GM19239 (cell line): ENCODE measurements around the gene FAM181A.

Experiments used
- DNase-seq: peaks from one replicate; pipeline ENCODE4 v3.0.0; 2011; ENCODE audit warnings: low spot score; ENCODE audit not compliant: insufficient read length
- FAIRE-seq: peaks from 2 replicates; lab custom pipeline; 2011; peaks lifted over from hg19 to GRCh38; lab: Jason Lieb, UNC

Gene FAM181A

DNA sequence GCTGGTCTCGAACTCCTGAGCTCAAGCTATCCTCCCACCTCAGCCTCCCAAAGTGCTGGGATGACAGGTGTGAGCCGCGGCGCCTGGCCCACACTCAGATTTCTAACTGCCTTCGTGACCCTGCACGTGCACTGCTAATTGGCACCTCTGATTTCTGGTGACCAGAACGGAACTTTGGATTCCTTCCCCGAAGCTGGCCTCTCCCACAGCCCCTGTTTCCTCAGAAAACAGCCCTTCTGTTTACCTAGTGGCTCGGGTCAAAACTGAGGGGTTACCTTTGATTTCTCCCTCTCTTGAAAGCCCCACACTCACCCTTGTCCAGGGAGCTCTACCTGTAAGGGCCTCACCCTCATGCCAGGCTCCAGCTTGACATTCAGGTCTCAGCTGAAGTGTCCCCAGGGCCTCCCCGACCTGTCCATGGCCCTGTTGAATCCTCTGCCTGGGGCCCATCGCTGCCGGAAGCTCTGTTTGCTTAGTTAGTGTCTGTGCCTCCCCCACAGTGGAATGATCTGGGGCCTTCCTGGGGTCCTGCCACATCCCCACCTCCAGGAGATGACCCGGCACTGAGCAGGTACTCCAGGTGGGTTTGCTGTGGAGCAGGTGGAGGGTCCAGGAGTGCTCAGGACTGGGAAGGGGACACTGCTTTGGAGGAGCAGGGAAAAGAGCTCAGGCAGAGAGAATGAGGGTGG, 24.4 kb upstream of the FAM181A start:
- DNase-seq (no peak), FAIRE-seq (no peak)

DNA sequence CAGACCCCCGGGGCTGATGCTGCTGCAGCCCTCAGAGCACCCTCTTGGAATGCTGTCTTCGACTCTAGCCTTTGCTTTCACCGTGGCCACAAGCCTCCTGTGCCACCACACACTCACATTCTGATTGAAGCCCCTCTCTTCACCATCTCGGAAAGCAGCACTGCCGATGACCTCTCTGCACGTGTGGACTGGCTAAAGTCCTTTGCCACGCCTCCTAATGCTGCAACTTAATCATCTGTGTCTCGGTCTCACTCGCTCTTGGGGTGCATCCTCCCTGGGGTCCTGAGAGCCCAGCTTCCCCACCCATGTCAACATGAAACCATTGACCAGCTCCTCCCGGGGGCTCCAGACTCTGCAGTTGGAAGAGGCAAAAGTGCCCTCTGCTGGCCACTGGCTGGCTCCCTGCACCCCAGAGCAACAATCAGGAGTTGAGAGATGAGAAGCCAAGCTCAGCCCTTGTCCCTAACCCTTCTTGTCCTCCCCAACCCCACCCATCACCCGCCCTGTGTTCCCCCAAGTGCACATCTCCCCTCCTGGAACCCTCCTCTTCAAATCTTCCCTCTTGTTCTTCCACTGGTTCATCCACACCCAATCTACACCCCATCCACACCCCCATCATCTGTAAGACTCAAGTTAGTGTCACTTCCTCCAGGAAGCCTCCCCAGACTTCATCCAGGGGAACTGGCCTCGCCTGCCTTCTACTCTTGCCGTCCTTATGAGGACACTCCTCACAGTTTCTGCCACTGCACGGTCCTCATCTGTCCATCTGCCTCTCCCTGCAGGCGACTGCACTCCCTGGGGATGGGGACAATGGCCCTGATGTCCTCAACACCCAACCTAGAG, 23.6 kb upstream of the FAM181A start:
- DNase-seq (no peak), FAIRE-seq (no peak)

DNA sequence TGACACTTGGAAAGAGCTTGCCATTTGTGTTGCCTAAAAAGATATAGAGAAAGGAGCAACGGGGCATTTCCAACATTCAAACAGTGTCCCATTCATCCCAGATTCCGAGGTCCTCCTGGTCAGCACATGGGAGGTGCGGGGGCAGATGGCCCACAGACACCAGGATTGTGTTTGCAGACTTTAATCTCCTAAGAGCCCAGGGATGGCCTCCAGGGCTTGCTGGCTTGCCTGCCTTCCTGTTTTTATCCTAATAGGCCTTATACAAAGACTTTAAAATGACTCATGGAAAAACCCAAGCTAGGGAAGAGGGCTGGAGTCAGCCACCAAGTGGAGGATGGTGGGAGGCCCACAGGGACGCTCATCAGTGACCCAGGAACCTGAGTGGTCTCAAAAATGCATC, 21.5 kb upstream of the FAM181A start:
- FAIRE-seq (no peak), DNase-seq (no peak)

DNA sequence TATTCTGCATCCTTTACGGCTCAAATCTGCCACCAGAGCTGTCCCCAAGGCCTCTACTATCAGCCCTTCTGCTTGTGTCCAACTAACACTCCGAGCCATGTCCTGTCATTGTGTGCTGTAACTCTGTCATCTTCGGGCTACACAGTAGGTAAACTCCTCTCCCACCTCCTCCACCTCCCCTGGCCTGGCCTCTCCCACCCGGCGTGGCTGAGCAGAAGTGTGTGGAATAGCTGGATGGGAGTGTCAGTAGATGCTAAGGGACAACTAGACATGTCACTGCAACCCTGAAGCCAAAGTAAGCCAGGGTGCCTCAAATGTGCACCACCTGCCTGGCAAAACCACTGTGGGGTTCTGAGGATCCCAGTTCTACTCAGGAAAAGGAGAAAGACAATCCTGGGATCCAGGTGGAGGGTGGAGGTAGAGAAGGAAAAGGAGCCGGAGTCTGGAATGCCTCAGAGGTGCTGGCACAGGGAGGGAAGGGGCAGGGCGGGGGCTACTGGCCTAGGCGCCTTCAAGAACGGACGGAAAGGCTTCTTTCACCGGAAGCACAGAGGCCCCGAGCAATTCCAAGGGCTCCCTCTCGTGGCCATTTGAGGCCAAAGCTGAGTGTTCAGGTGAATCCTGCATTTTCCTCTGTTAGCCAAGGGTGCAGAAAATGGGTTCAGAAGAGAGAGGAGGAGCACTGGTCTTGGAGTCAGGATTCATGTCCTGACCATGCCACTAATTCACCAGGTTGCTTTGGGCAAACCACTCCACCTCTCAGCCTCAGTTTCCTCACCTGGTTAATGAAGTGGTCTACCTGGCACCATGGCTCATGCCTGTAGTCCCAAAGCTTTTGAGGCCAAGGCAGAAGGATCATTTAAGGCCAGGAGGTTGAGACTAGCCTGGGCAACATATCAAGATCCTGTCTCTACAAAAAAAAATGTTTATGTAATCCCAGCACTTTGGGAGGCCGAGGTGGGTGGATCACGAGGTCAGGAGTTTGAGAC, 20.5 kb upstream of the FAM181A start:
- FAIRE-seq, result peak; percentile 82
- DNase-seq, result peak; percentile 84

DNA sequence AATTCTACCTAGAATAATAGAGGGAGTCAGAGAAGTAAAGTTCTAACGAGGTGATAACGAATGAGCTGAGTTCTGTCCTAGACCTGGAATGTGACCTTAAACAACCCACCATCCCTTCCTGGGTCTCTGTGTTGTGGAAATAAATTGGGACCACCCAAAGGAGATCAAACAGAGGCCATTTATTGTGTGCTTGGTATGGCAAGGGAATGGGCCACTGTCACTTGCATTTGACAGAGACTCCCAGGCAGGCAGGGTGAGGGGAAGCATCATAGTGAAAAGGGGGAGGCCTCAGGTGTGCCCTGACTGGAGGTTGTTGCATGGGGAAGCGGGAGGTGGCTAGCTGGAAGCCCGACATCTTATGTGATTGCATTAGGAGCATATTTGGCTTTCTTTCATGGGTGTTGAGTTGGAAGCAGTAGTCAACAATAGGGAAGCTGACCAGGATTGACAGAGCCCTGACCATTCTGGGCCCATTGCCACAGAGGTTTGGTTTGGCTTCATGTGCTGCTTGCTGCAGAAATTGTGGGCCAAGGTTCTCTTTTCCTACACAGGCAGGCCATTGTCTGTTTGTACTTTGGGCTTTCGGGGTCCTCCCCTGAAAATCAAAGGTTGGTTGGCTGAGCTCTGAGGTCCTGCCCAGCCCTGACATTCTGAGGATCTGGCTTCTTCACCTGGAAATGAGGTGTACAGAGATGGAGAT, 17.6 kb upstream of the FAM181A start:
- DNase-seq (no peak), FAIRE-seq (no peak)

DNA sequence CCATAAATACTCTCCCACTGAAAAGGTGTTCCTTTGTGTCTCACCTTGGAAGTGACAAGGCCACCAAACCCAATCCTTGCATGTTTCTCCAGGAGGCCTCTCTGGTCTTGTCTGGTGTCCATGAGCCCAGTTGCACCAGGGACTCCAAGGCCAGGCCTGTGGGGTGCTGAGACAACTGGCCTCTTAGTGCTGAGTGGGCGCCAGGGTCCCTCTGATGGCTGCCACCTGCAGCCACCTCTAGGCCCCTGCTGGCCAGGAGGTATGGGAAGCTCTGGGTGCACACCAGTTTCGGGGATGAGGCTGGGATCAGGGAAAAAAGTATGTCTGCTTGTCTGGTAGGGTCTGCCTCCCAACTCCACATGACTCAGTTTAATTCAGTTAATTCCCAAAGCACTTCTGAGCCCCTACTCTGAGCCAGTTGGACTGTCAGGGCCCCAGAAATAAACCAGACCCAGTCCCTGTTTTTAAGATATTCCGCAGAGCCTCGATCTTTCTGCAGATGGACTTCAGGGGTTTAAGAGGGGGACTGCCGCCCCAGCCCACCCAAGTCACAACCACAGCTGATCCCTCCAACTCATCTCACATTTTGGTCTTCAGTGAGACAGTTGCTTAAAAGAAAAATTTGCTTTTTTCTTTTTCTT, 15.0 kb upstream of the FAM181A start:
- DNase-seq (no peak), FAIRE-seq (no peak)

DNA sequence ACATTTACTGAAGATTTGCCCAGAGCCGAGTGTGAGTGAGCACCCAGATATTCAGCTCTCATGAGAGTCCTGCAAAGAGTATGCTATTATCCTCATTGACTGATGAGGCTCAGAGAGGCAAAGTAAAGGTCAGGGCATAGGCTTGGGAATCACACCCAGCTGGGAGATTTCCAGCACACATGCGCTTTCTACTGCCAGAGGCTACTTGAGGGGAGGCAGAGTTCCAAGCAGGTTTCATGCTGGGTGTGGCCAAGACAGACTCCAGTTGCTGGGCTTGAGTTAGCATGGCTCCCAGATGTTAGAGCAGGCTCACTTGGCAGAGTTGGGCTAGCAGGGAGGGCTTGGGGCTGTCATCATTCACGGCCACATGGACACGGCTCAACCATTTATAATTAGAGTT, 14.4 kb upstream of the FAM181A start:
- no peak for DNase-seq
- no peak for FAIRE-seq

DNA sequence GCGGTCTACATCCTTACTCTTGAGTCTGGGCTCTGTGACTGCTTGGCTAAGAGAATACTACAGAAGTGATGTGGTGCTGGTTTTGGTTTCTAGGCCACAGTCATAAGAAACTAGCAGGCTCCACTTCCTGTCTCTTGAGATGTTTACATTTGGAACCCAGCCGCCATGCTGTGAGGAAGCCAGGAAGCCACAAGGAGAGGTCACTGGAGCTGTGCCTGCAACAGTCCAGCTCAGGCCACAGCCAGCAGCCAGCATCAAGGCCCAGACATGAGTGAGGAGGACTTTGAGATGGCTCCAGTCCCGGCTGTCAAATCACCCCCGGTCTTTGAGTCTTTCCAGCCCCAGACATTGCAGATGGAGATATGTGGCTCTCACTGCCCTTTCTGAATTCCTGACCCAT, 12.9 kb upstream of the FAM181A start:
- FAIRE-seq (no peak), DNase-seq (no peak)

DNA sequence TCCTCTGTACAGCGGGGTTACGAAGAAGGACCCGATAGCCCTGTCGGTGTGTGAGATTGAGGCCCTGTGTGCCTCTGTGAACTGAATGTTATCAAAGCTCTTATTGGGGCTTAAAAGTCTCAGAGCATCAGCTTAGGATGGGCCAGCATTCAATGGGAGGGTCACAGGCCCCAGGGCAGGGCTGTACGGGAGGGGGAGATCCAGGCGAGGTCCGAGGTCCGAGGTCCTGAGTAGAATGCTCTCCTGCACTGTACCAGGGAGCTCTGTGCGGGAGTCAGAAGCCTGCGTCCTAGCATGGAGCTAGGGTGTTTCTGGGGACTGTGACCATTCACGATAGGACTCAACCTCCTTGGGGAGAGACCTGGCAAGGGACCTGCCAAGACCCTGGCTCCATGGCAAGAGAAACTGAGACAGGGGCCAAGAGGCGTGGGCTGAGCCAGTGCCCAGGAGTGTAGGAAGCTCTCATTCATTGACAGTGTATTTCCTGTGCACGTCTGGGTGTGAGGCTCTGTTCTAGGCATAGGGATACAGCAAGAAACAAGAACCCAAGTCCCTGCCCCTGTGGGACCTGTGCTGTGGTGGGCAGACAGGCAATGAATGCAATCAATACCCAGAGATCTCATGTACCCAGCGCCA, 12.0 kb upstream of the FAM181A start:
- DNase-seq (no peak), FAIRE-seq (no peak)

DNA sequence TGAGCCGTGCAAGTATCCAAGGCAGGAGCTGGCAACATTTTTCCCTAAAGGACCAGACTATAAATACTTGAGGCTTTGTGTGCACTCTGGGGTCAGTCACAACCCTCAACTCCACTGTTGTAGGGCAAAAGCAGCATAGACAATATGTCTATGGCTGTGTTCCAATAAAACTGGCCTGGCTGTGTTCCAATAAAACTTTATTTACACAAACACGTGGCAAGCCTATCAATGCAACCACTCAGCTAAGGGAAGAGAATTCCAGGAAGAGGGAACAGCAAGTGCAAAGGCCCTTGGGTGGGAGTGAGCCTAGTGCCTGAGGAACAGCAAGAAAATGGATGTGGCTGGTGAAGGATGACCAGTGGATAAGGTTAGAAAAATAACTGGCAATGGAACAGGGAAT, 11.3 kb upstream of the FAM181A start:
- DNase-seq, result no peak
- FAIRE-seq, result no peak

DNA sequence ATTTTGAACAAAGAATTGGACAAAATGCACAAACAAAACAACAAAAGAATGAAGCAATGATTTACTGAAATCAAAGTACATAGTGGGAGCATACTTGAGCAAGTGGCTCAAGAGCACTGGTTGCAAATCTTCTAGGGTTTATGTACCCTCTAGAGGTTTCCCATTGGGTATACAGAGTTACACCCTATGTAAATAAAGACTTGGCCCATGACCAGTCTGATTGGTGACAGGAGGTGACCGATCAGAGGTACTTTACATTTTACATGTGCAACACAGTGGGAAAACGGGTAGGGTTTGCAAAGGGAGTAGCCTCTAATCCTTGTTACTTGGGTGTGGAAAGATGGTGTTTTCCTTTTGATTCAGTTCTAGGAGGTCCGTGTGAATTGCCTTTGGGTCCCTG, 10.6 kb upstream of the FAM181A start:
- DNase-seq (no peak), FAIRE-seq (no peak)

DNA sequence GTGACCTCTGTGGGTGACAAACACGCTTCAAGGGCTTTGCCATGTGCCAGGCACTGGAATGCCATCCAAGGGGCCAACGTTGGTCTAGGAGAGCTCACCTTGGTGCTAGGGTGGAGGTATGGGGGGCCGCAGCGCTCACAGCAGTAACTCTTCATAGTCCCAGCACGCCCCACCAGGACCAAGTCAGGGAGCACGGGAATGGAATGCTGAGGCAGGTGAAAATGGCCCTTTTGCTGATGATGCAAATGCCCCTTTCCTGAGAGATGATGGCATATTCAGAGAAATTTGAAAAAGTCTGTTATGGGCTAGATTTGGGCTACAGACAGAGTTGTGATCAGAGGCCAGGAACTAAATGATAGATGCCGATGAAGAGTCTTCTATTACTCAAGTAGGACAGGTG, 10.0 kb upstream of the FAM181A start:
- DNase-seq (no peak), FAIRE-seq (no peak)

DNA sequence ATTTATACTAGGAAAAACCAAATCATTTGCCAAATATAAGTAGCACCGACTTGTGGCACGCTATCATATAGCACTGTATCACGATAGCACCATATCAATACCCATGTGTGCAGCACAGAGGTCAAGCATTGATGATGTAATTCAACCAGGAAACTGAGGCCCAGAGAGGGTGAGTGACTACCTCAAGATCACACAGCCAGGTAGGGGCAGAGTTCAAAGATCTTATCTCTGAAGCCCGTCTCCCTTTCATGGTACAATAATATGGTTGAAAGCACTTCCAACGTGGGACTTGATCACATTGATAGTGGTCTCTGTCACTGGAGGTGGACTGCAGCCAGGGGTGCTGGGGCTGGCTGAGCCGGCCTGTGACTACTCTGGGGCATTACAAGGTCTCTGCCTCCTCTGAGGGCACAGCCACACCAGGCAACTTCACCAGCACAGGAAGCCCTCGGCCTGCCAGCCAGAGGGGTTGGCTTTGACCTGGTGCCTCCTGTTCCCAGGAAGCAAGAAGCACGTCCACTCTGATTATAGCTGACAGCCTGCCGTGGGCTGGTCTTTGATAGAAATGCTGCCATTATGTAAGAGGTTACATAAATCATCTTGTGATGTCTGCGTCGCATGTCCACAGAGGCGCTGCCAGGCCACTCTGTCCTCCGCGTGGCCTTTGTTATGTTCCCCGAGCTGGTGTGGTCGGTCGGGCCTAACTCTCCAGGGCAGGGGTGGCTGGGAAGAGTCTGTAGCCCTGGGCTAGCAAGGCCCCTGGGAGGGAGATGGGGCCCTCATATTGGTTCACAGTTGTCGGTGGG, 5.9 kb upstream of the FAM181A start:
- FAIRE-seq, result no peak
- no peak for DNase-seq

DNA sequence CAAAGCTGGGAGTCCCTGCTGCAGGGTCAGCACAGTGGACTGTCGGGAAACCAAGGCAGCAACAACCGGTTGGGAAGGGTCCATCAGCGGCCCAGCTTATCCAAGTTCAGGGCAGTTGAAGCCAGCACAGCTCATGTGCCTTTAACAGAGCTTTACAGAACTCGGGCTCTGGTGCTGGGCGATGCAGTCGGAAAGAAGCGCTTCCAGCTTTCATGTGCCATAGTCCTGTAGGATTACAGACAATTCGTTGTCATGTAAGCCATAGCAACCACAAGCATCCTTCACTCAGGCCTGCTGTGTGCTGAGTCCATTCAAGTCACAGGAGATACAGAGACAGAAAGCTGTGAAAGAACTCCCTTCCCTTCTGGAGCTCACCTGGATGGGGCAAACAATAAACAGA, 3.5 kb upstream of the FAM181A start:
- no peak for DNase-seq
- FAIRE-seq, result no peak

DNA sequence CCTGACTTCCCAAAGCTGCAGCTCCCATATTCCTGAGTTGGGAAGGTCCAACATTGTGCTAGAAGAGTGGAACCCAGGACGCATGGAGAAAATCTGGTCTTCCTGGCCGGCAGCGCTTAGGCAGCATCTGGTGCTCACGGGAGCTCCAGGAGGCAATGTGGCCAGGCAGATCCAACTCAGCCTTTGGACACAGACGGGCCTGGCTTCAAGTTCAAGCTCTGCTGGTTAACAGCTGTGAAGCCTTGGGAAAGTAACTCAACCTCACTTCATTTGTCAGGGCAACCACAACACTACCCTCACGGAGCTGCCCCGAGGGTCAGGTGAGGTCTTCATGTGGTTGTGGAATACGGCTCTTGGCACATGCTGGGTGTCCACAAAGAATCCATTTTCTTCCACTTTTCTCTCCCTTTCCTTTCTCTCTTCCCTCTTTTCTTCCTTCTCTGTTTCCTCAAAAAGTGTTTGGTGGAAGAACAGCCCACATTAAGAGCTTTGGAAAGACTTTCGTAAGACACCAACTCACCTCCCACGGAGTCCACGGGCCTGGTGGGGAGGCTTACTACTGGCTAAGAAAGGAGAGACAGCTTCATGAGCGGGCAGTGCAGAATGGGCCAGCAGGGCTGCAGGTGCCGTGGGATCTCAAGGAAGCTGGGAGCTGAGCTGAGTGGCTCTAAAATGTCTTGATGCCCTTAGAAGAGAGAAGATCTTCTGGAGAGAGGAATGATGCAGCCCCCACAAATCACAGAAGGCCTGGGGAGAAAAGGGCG, 2.4 kb upstream of the FAM181A start:
- FAIRE-seq, result no peak

DNA sequence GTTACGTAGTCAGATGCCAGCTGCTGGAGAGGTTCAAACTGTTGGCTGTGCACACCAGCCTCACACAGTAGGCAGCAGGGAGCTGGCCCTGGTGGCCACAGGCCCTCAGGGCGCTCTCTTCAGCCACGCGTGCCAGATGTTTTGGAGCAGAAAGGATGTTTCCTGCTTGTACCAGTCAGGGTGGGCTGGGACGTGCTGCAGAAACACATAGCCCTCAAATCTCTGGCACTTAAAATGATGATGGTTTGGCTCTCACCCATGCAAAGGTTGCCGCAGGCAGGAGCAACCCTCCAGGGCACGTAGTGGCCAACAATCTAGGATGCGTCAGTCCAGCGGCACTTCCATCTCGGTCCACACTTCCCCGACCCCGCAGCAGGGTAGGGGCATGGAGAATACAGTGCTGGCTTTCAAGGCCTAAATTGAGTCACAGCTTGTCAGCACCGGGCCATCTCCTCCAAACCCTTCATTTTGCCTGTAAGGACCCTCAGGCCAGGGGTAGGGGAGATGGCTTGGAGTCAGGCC, 1.7 kb upstream of the FAM181A start:
- FAIRE-seq (no peak), DNase-seq (no peak)

More for the DNA sequence above, 2.4 kb upstream of the FAM181A start:
- DNase-seq, result no peak

DNA sequence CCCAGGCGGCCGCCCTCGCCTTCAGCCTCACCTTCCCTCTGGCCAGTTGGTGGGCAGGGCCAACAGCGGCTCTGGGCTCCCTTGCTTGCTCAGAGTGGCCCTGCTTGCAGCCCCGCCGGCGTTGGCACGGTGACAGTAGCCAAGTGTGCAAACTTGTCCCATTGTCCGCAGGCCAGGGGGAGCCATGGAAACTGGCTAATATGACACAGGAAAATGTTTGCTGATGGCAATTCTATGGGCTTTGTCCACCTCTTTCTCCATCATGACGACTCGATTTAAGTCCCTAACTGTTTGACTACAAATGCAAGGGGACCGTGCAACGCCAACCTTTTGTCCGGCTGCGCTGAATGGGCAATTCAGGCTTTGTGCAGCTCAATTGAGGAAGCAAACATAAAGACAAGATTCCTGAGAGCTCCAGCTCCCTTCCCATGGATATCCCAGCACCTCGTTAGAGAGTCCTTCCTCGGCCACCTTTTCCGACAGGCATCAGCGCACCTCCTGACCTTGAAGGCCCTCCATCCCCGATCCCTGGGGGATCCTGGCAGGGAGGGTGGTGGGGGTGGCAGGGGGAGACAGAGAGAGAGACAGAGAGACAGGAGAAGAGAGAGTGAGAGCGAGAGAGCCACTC, 785 bp upstream of the FAM181A start:
- FAIRE-seq (no peak), DNase-seq (no peak)
